ENCODE data around the gene TENT4A.

GRCh38 chr5:6755519-6755918 lies 42.3 kb downstream of the TENT4A start:
- no peak for TF ChIP-seq ARID2 (CRISPR knock-in tag; IDR thresholded peaks at IDR 0.05; ENCODE audit: borderline replicate concordance)
- TF ChIP-seq ZNF672 (CRISPR knock-in tag; IDR thresholded peaks at IDR 0.05), result no peak
- no peak for TF ChIP-seq SUZ12 (IDR thresholded peaks at IDR 0.05; ENCODE audit: low read depth, low read length)
- TF ChIP-seq, protein P1, sequence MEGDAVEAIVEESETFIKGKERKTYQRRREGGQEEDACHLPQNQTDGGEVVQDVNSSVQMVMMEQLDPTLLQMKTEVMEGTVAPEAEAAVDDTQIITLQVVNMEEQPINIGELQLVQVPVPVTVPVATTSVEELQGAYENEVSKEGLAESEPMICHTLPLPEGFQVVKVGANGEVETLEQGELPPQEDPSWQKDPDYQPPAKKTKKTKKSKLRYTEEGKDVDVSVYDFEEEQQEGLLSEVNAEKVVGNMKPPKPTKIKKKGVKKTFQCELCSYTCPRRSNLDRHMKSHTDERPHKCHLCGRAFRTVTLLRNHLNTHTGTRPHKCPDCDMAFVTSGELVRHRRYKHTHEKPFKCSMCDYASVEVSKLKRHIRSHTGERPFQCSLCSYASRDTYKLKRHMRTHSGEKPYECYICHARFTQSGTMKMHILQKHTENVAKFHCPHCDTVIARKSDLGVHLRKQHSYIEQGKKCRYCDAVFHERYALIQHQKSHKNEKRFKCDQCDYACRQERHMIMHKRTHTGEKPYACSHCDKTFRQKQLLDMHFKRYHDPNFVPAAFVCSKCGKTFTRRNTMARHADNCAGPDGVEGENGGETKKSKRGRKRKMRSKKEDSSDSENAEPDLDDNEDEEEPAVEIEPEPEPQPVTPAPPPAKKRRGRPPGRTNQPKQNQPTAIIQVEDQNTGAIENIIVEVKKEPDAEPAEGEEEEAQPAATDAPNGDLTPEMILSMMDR (CRISPR knock-in tag; IDR thresholded peaks at IDR 0.05), result no peak
- no peak for TF ChIP-seq NAIF1 (CRISPR knock-in tag; IDR thresholded peaks at IDR 0.05; ENCODE audit: borderline replicate concordance)
- no peak for TF ChIP-seq ZNF740 (CRISPR knock-in tag; IDR thresholded peaks at IDR 0.05)
- TF ChIP-seq ZNF558 (CRISPR knock-in tag; IDR thresholded peaks at IDR 0.05; ENCODE audit: borderline replicate concordance), result no peak
- TF ChIP-seq ZNF670 (CRISPR knock-in tag; IDR thresholded peaks at IDR 0.05; ENCODE audit: borderline replicate concordance), result no peak
- TF ChIP-seq MATR3 (CRISPR knock-in tag; IDR thresholded peaks at IDR 0.05), result no peak

Data from HepG2 (cell line).